ENCODE results near the gene CEACAM18. TPM values are rescaled to one million over a fixed set of nuclear protein-coding genes. Genes with fewer than 3 reads are reported as not detected.

CEACAM18 gene
- total RNA-seq, 1 experiment from 2014 or later: not detected

- intact Hi-C loops (cut with micrococcal nuclease): no loop called here
- no peak overlapping the region for H3K4me3 Mint-ChIP-seq (ENCODE audit: unreplicated experiment)
- H3K9me3 Mint-ChIP-seq (ENCODE audit: unreplicated experiment): no peaks in the 10 kb centered on the region
- H3K27me3 Mint-ChIP-seq (ENCODE audit: insufficient read depth, unreplicated experiment): no peaks in the 10 kb centered on the region
- H3K4me1 Mint-ChIP-seq (ENCODE audit: insufficient read depth, unreplicated experiment): no peaks in the 10 kb centered on the region
- no peak overlapping the region for H3K27ac Mint-ChIP-seq (ENCODE audit: low read depth, unreplicated experiment)
- H3K36me3 Mint-ChIP-seq (ENCODE audit: insufficient read depth, unreplicated experiment): no peaks in the 10 kb centered on the region
- no TSS peak for BruUV-seq (replicated peaks)
- CTCF ChIA-PET: interaction anchor here (0.6 to 1.2 kb wide), 3 partner anchors 14 to 99 kb away, joined by 3 to 4 read pairs (median 4); no protein-coding TSS in a partner anchor
- TF ChIP-seq CTCF (IDR thresholded peaks at IDR 0.05; ENCODE audit: unreplicated experiment): no peak
- no peak for DNase-seq (ENCODE audit: unreplicated experiment)
- POLR2A ChIA-PET: no interaction called here
Observed at GRCh38 chr19:51433043-51433442, 45.3 kb upstream of the CEACAM18 start.

DNA sequence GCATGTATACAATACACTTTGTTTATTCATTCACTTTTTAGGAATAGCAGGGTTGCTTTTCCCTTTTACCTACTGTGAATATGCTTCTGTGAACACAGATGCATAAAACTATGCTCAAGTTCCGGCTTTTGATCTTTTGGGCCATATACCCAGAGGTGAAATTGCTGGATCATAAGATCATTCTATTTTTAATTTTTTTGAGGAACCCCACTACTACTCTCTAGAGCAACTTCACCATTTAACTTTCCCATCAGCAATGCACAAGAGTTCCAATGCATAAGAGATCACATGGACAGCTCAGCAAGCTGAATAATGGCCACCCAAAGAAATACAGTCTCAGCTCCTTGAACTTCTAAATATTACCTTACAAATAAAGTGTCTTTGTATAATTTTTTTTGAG lies 43.9 kb upstream of the CEACAM18 start:
- CTCF ChIA-PET: interaction anchor here (0.5 to 1.2 kb wide), 5 partner anchors 13 to 219 kb away, joined by 3 to 4 read pairs (median 3); no protein-coding TSS in a partner anchor
- TF ChIP-seq CTCF (IDR thresholded peaks at IDR 0.05; ENCODE audit: unreplicated experiment): no peak
- BruUV-seq (replicated peaks): no TSS peak

DNA sequence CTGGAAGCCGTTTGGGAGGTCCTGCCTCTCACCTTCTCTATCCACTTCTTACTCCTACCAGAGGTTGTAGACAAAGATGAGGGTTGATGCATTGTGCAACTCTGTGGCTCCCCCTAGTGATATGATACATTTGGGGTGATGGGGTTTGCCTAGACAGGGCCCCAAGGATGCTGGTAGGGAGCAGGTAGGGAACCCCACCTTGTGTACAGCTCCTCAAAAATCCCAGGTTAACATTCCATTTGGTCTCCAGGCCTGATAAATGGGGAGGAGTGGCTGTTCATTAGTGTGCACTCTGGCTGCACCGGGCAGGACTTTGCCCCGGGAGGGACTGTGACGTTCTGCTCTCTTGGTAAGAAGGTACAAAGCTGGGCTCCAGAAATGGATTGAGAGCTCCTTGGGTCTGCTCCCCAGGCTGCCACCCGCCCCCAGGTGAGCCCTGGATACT lies 39.3 kb upstream of the CEACAM18 start:
- TF ChIP-seq CTCF (IDR thresholded peaks at IDR 0.05; ENCODE audit: unreplicated experiment): no peak
- POLR2A ChIA-PET: interaction anchor here (0.6 kb wide), 1 partner anchor 110 kb away, joined by 3 read pairs; no protein-coding TSS in a partner anchor
- Mint-ChIP-seq H3K4me3 (ENCODE audit: unreplicated experiment) (no peak overlapping the region), H3K36me3 (ENCODE audit: insufficient read depth, unreplicated experiment) (no peaks in the 10 kb centered on the region), H3K27ac (ENCODE audit: low read depth, unreplicated experiment) (no peak overlapping the region), H3K4me1 (ENCODE audit: insufficient read depth, unreplicated experiment) (no peaks in the 10 kb centered on the region), H3K9me3 (ENCODE audit: unreplicated experiment) (no peaks in the 10 kb centered on the region), H3K27me3 (ENCODE audit: insufficient read depth, unreplicated experiment) (peaks cover 26% of the 10 kb centered on the region)
- no TSS peak for BruUV-seq (replicated peaks)
- peak; percentile 42 for DNase-seq (ENCODE audit: unreplicated experiment)
- intact Hi-C loops (cut with micrococcal nuclease): loop anchor here (1.0 kb wide), 1 partner anchor 100 kb away; no protein-coding TSS in a partner anchor
- CTCF ChIA-PET: interaction anchor here (0.5 to 4.6 kb wide), 7 partner anchors 9 to 690 kb away, joined by 3 to 21 read pairs (median 5); no protein-coding TSS in a partner anchor

More for the DNA sequence above, 43.9 kb upstream of the CEACAM18 start:
- intact Hi-C loops (cut with micrococcal nuclease): no loop called here
- no peak for DNase-seq (ENCODE audit: unreplicated experiment)
- no peaks in the 10 kb centered on the region for H3K36me3 Mint-ChIP-seq (ENCODE audit: insufficient read depth, unreplicated experiment)
- H3K27me3 Mint-ChIP-seq (ENCODE audit: insufficient read depth, unreplicated experiment): no peaks in the 10 kb centered on the region
- POLR2A ChIA-PET: no interaction called here
- H3K4me3 Mint-ChIP-seq (ENCODE audit: unreplicated experiment): no peak overlapping the region
- H3K27ac Mint-ChIP-seq (ENCODE audit: low read depth, unreplicated experiment): no peak overlapping the region
- no peaks in the 10 kb centered on the region for H3K4me1 Mint-ChIP-seq (ENCODE audit: insufficient read depth, unreplicated experiment)
- H3K9me3 Mint-ChIP-seq (ENCODE audit: unreplicated experiment): no peaks in the 10 kb centered on the region

- no peak for TF ChIP-seq CTCF (IDR thresholded peaks at IDR 0.05; ENCODE audit: unreplicated experiment)
- BruUV-seq (replicated peaks): no TSS peak
- peaks cover 26% of the 10 kb centered on the region for H3K27me3 Mint-ChIP-seq (ENCODE audit: insufficient read depth, unreplicated experiment)
- H3K9me3 Mint-ChIP-seq (ENCODE audit: unreplicated experiment): no peaks in the 10 kb centered on the region
- DNase-seq (ENCODE audit: unreplicated experiment): no peak
- intact Hi-C loops (cut with micrococcal nuclease): no loop called here
- no peaks in the 10 kb centered on the region for H3K36me3 Mint-ChIP-seq (ENCODE audit: insufficient read depth, unreplicated experiment)
- no peaks in the 10 kb centered on the region for H3K4me1 Mint-ChIP-seq (ENCODE audit: insufficient read depth, unreplicated experiment)
- H3K27ac Mint-ChIP-seq (ENCODE audit: low read depth, unreplicated experiment): no peak overlapping the region
- ChIA-PET CTCF (interaction anchor here (0.6 to 4.6 kb wide), 8 partner anchors 10 to 905 kb away, joined by 3 to 21 read pairs (median 4); no protein-coding TSS in a partner anchor), POLR2A (interaction anchor here (0.6 to 1.3 kb wide), 3 partner anchors 100 to 169 kb away, joined by 3 to 4 read pairs (median 3); no protein-coding TSS in a partner anchor)
- no peak overlapping the region for H3K4me3 Mint-ChIP-seq (ENCODE audit: unreplicated experiment)
Observed at GRCh38 chr19:51440052-51440451, 38.3 kb upstream of the CEACAM18 start.
